Gastroesophageal sphincter (tissue), 3 donors: Measurements from ENCODE around the gene FSCN2.

ENCODE experiments used
- POLR2A ChIP-seq, 2 donors: fragments of 450-650 bp; IDR thresholded peaks; one replicate each; pipeline ENCODE4 v1.6.1; 2017; ENCODE audit warnings: antibody characterized with exemption in 2 of 2, mild to moderate bottlenecking in 2 of 2, moderate library complexity in 1 of 2
- TF ChIP-seq, protein P1 (sequence below), 4 experiments: fragments of 200-600 bp in 2 of 4; fragments of 450-650 bp in 2 of 4; sonication (generic) in 1 of 4; IDR thresholded peaks; one replicate each; pipeline ENCODE4 v1.5.1; 2017 to 2019; ENCODE audit warnings: antibody characterized with exemption in 4 of 4, mild to moderate bottlenecking in 2 of 4, moderate library complexity in 2 of 4

DNA sequence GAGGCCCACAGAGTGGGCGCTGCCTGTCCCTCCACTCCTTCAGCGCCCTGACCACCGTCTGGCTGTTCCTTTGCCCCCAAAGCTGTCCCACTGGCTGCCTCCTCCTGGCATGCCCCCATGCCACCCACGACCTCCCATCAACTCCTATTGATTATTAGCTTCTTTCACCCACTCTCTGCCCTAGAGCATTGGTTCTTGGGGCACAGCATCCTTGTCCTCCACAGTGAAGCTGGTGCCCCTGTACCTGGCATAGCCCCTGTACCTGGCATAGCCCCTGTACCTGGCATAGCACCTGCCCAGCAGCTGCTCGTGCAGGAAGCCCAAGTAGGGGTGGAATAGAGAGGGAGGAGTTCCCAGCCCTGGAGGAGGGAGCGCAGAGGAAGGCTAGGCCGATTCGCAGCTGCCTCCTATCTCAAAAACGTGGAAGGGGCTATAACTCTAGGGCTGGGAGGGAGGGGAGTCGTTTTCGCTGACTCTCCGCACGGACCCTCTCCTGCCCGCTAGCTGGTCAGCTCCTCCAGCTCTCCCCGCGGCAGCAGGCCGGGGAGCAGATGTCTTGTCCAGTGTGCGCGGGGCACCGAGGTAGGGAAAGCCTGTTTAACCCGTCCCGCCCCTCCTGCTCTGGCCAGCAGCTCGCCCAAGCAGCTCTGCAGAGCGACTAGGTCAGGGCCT lies 9.9 kb upstream of the FSCN2 start:
- TF ChIP-seq, protein P1, sequence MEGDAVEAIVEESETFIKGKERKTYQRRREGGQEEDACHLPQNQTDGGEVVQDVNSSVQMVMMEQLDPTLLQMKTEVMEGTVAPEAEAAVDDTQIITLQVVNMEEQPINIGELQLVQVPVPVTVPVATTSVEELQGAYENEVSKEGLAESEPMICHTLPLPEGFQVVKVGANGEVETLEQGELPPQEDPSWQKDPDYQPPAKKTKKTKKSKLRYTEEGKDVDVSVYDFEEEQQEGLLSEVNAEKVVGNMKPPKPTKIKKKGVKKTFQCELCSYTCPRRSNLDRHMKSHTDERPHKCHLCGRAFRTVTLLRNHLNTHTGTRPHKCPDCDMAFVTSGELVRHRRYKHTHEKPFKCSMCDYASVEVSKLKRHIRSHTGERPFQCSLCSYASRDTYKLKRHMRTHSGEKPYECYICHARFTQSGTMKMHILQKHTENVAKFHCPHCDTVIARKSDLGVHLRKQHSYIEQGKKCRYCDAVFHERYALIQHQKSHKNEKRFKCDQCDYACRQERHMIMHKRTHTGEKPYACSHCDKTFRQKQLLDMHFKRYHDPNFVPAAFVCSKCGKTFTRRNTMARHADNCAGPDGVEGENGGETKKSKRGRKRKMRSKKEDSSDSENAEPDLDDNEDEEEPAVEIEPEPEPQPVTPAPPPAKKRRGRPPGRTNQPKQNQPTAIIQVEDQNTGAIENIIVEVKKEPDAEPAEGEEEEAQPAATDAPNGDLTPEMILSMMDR (IDR thresholded peaks at IDR 0.05) = no peak
- TF ChIP-seq POLR2A (IDR thresholded peaks at IDR 0.05) = no peak
